Measurements from ENCODE around the gene PLXNA1. TPM values are rescaled to one million over a fixed set of nuclear protein-coding genes. Genes with fewer than 3 reads are reported as not detected.

The PLXNA1 gene
- total and polyA plus RNA-seq, 2 experiments from 2014 or later: 19.7 to 35.1 TPM

- Histone ChIP-seq H3K4me1 (ENCODE audit: insufficient read depth) (peaks cover 14% of the 10 kb centered on the region), H3K9me3 (ENCODE audit: low read depth) (no peaks in the 10 kb centered on the region), H3K27me3 (no peaks in the 10 kb centered on the region), H2AFZ (no peak overlapping the region), H3K36me3 (replicated peaks; ENCODE audit: insufficient read depth, low read depth) (no peaks in the 10 kb centered on the region), H4K20me1 (ENCODE audit: insufficient read depth, poor library complexity, severe bottlenecking) (peaks cover 49% of the 10 kb centered on the region), H3K27ac (no peak overlapping the region), H3K4me3 (no peak overlapping the region), H3K4me2 (no peak overlapping the region), H3K9me2 (replicated peaks; ENCODE audit: insufficient read depth) (no peaks in the 10 kb centered on the region), H3K79me2 (peaks cover 28% of the 10 kb centered on the region)
- WGBS (ENCODE audit: low lambda C conversion rate, missing lambda C conversion rate): 93% methylated on average over 4 of the region's 4 CpGs
- no peak for DNase-seq (ENCODE audit: low spot score)
- TF ChIP-seq CTCF (IDR thresholded peaks at IDR 0.05; ENCODE audit: poor library complexity) (no peak), EZH2 (IDR thresholded peaks at IDR 0.05; ENCODE audit: borderline replicate concordance) (no peak), EZH2phosphoT487 (IDR thresholded peaks at IDR 0.05; ENCODE audit: low read depth, severe bottlenecking, unreplicated experiment) (no peak)
These were observed 15.4 kb downstream of the PLXNA1 start for GRCh38 chr3:126998320-126998719.

GRCh38 chr3:126998728-126999127 lies 15.8 kb downstream of the PLXNA1 start:
- no peak overlapping the region for H2AFZ ChIP-seq
- DNase-seq (ENCODE audit: low spot score): no peak
- WGBS (ENCODE audit: low lambda C conversion rate, missing lambda C conversion rate): 44% methylated on average over 3 of the region's 3 CpGs
- no peaks in the 10 kb centered on the region for H3K36me3 ChIP-seq (replicated peaks; ENCODE audit: insufficient read depth, low read depth)
- H4K20me1 ChIP-seq (ENCODE audit: insufficient read depth, poor library complexity, severe bottlenecking): peaks cover 45% of the 10 kb centered on the region
- no peak for TF ChIP-seq EZH2phosphoT487 (IDR thresholded peaks at IDR 0.05; ENCODE audit: low read depth, severe bottlenecking, unreplicated experiment)
- no peak overlapping the region for H3K27ac ChIP-seq
- H3K4me3 ChIP-seq: no peak overlapping the region
- H3K27me3 ChIP-seq: no peaks in the 10 kb centered on the region
- peaks cover 25% of the 10 kb centered on the region for H3K79me2 ChIP-seq
- H3K4me1 ChIP-seq (ENCODE audit: insufficient read depth): peaks cover 14% of the 10 kb centered on the region
- H3K4me2 ChIP-seq: no peak overlapping the region
- H3K9me2 ChIP-seq (replicated peaks; ENCODE audit: insufficient read depth): no peaks in the 10 kb centered on the region
- H3K9me3 ChIP-seq (ENCODE audit: low read depth): no peaks in the 10 kb centered on the region

- Histone ChIP-seq H3K9me2 (replicated peaks; ENCODE audit: insufficient read depth) (no peaks in the 10 kb centered on the region), H2AFZ (no peak overlapping the region), H3K36me3 (replicated peaks; ENCODE audit: insufficient read depth, low read depth) (no peaks in the 10 kb centered on the region), H3K79me2 (peaks cover 19% of the 10 kb centered on the region), H3K4me1 (ENCODE audit: insufficient read depth) (peaks cover 14% of the 10 kb centered on the region), H4K20me1 (ENCODE audit: insufficient read depth, poor library complexity, severe bottlenecking) (peaks cover 39% of the 10 kb centered on the region), H3K27ac (no peak overlapping the region), H3K9me3 (ENCODE audit: low read depth) (no peaks in the 10 kb centered on the region), H3K4me2 (no peak overlapping the region), H3K4me3 (no peak overlapping the region), H3K27me3 (no peaks in the 10 kb centered on the region)
- TF ChIP-seq EZH2 (IDR thresholded peaks at IDR 0.05; ENCODE audit: borderline replicate concordance): no peak
- TF ChIP-seq EZH2phosphoT487 (IDR thresholded peaks at IDR 0.05; ENCODE audit: low read depth, severe bottlenecking, unreplicated experiment): no peak
- no peak for TF ChIP-seq CTCF (IDR thresholded peaks at IDR 0.05; ENCODE audit: poor library complexity)
- DNase-seq (ENCODE audit: low spot score): no peak
- WGBS (ENCODE audit: low lambda C conversion rate, missing lambda C conversion rate): 98% methylated on average over 13 of the region's 15 CpGs
These were observed 16.5 kb downstream of the PLXNA1 start for GRCh38 chr3:126999383-126999782.

GRCh38 chr3:127000119-127000518 lies 17.2 kb downstream of the PLXNA1 start:
- Histone ChIP-seq H3K27ac (no peak overlapping the region), H3K4me1 (ENCODE audit: insufficient read depth) (peaks cover 14% of the 10 kb centered on the region), H3K9me2 (replicated peaks; ENCODE audit: insufficient read depth) (no peaks in the 10 kb centered on the region), H3K79me2 (peaks cover 17% of the 10 kb centered on the region), H3K4me3 (no peak overlapping the region), H3K9me3 (ENCODE audit: low read depth) (no peaks in the 10 kb centered on the region), H3K27me3 (no peaks in the 10 kb centered on the region), H3K36me3 (replicated peaks; ENCODE audit: insufficient read depth, low read depth) (no peaks in the 10 kb centered on the region), H2AFZ (no peak overlapping the region), H4K20me1 (ENCODE audit: insufficient read depth, poor library complexity, severe bottlenecking) (peaks cover 32% of the 10 kb centered on the region), H3K4me2 (no peak overlapping the region)
- no peak for DNase-seq (ENCODE audit: low spot score)
- TF ChIP-seq EZH2phosphoT487 (IDR thresholded peaks at IDR 0.05; ENCODE audit: low read depth, severe bottlenecking, unreplicated experiment): no peak
- no peak for TF ChIP-seq EZH2 (IDR thresholded peaks at IDR 0.05; ENCODE audit: borderline replicate concordance)
- TF ChIP-seq CTCF (IDR thresholded peaks at IDR 0.05; ENCODE audit: poor library complexity): no peak
- 94% methylated on average over 15 of the region's 15 CpGs for WGBS (ENCODE audit: low lambda C conversion rate, missing lambda C conversion rate)
